DOHH2 (cell line): ENCODE measurements around the gene PRPF38B.

Experiments used
- EZH2phosphoT487 ChIP-seq: fragments of 200-600 bp; sonication (generic); IDR thresholded peaks from 2 replicates; pipeline ENCODE4 v1.6.1; 2017; ENCODE audit warnings: borderline replicate concordance, mild to moderate bottlenecking, antibody characterized with exemption, low read length, moderate library complexity, mixed read lengths
- TF ChIP-seq, protein P1 (sequence below): fragments of 200-600 bp; sonication (generic); IDR thresholded peaks from one replicate; pipeline ENCODE4 v1.5.1; 2014; ENCODE audit warnings: antibody characterized with exemption, mild to moderate bottlenecking, low read depth, low read length; ENCODE audit not compliant: poor library complexity, severe bottlenecking

DNA sequence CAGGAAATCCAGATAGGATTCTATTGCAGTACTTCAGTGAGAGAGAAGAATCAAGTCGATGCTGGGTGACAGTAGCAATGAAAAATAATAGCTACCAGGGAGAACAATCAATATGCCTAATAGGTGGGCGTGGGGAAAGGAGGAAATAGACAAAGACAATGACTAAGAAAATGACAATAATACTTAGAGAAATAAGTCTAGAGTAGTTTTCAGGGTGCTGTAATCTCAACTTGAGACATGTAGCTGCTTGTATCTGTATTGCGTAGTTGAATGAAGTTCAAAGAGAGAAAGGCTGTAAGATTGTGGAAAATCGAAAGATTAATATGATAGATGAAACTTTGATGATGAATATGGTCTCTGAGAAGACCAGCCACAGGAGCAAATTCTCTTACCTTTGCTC is 57.0 kb downstream of the PRPF38B start:
- TF ChIP-seq, protein P1, sequence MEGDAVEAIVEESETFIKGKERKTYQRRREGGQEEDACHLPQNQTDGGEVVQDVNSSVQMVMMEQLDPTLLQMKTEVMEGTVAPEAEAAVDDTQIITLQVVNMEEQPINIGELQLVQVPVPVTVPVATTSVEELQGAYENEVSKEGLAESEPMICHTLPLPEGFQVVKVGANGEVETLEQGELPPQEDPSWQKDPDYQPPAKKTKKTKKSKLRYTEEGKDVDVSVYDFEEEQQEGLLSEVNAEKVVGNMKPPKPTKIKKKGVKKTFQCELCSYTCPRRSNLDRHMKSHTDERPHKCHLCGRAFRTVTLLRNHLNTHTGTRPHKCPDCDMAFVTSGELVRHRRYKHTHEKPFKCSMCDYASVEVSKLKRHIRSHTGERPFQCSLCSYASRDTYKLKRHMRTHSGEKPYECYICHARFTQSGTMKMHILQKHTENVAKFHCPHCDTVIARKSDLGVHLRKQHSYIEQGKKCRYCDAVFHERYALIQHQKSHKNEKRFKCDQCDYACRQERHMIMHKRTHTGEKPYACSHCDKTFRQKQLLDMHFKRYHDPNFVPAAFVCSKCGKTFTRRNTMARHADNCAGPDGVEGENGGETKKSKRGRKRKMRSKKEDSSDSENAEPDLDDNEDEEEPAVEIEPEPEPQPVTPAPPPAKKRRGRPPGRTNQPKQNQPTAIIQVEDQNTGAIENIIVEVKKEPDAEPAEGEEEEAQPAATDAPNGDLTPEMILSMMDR, result no peak
- no peak for TF ChIP-seq EZH2phosphoT487
